GM12878 (cell line): Measurements from ENCODE around the gene IRF8. TPM values are rescaled to one million over a fixed set of nuclear protein-coding genes. Genes with fewer than 3 reads are reported as not detected.

Source experiments
- ATAC-seq: fragments of 200-7000 bp; cut with Tn5 transposase; 3 replicates; pipeline ENCODE4 v1.9.1; 2020; ENCODE audit warnings: mild to moderate bottlenecking, moderate library complexity
- BruUV-seq: library from RNA; stranded (reverse); fragments of 400-500 nt; replicated peaks from 2 replicates; lab custom pipeline; 2021; lab: Mats Ljungman, UMichigan
- CTCF ChIA-PET: fragments of 300-600 bp; sonication (Branson Sonifier 250); formaldehyde crosslinking; extraction: SDS; loops from one replicate; lab custom pipeline; 2021; ENCODE audit warnings: inconsistent platforms; lab: Yijun Ruan, JAX
- POLR2A ChIA-PET: fragments of 350-600 bp; formaldehyde crosslinking; extraction: SDS; loops from one replicate; lab custom pipeline; 2021; ENCODE audit warnings: inconsistent platforms; lab: Charles Lee
- RAD21 ChIA-PET: fragments of 300-600 bp; sonication (Branson Sonifier 250); formaldehyde crosslinking; loops from one replicate; lab custom pipeline; 2023; ENCODE audit warnings: antibody characterized with exemption; ENCODE audit not compliant: unreplicated experiment; lab: Charles Lee
- SMC1A ChIA-PET: fragments of 300-600 bp; sonication (Branson Sonifier 250); formaldehyde crosslinking; loops from one replicate; lab custom pipeline; 2023; ENCODE audit not compliant: unreplicated experiment, uncharacterized antibody; lab: Charles Lee
- DNase-seq: peaks from one replicate; pipeline ENCODE4 v3.0.0-alpha.2; 2011; ENCODE audit warnings: low read depth, low spot score
- FAIRE-seq: peaks from 3 replicates; lab custom pipeline; 2011; peaks lifted over from hg19 to GRCh38; lab: Jason Lieb, UNC
- H2AFZ ChIP-seq: 2 replicates; pipeline ENCODE4 v1.6.0; 2011; ENCODE audit warnings: low read depth, low read length, control low read depth; ENCODE audit not compliant: control insufficient read depth
- H3K27ac ChIP-seq: 2 replicates; pipeline ENCODE4 v1.5.1; 2011; ENCODE audit warnings: control low read depth; ENCODE audit not compliant: control insufficient read depth, insufficient read depth
- H3K27me3 ChIP-seq, 2 experiments: replicated peaks in 1 of 2; 2 replicates each; pipeline versions ENCODE4 v1.6.0 to v1.6.1; 2011; ENCODE audit warnings: low read length in 1 of 2; ENCODE audit not compliant: control insufficient read depth in 2 of 2, insufficient read depth in 2 of 2
- H3K36me3 ChIP-seq, 2 experiments: 2 replicates each; pipeline ENCODE4 v1.5.1; 2011; ENCODE audit warnings: low read length in 1 of 2; ENCODE audit not compliant: control insufficient read depth in 2 of 2, insufficient read depth in 2 of 2
- H3K4me1 ChIP-seq: 2 replicates; pipeline ENCODE4 v1.6.1; 2011; ENCODE audit warnings: mild to moderate bottlenecking, low read length, moderate library complexity, mixed read lengths; ENCODE audit not compliant: control insufficient read depth, insufficient read depth
- H3K4me2 ChIP-seq: 2 replicates; pipeline ENCODE4 v1.6.0; 2011; ENCODE audit warnings: control low read depth; ENCODE audit not compliant: control insufficient read depth, insufficient read depth
- H3K4me3 ChIP-seq: fragments of 200-600 bp; sonication (generic); 2 replicates; pipeline ENCODE4 v1.5.1; 2016
- H3K79me2 ChIP-seq: 2 replicates; pipeline ENCODE4 v1.6.0; 2011; ENCODE audit warnings: low read length; ENCODE audit not compliant: control insufficient read depth, insufficient read depth
- H3K9ac ChIP-seq: 2 replicates; pipeline ENCODE4 v1.8.0; 2011; ENCODE audit warnings: low read length, control low read depth, mixed read lengths; ENCODE audit not compliant: control insufficient read depth, insufficient read depth
- H3K9me3 ChIP-seq: replicated peaks from 3 replicates; pipeline ENCODE4 v1.5.1; 2011; ENCODE audit warnings: mild to moderate bottlenecking, low read length; ENCODE audit not compliant: control insufficient read depth, insufficient read depth
- H4K20me1 ChIP-seq: 2 replicates; pipeline ENCODE4 v1.6.0; 2011; ENCODE audit not compliant: control insufficient read depth, insufficient read depth
- BHLHE40 ChIP-seq, 2 experiments: fragments of 450-650 bp in 1 of 2; IDR thresholded peaks; 2 replicates each; pipeline ENCODE4 v1.6.1; 2011 to 2017; ENCODE audit warnings: low read depth in 2 of 2, borderline replicate concordance in 1 of 2, improper control_type of control experiment in 1 of 2, low read length in 1 of 2, mild to moderate bottlenecking in 1 of 2
- CHD2 ChIP-seq: IDR thresholded peaks from 2 replicates; pipeline ENCODE4 v1.6.1; 2011; ENCODE audit warnings: low read depth, low read length, improper control_type of control experiment, borderline replicate concordance
- DPF2 ChIP-seq: fragments of 450-650 bp; IDR thresholded peaks from 2 replicates; pipeline ENCODE4 v1.6.1; 2017; ENCODE audit warnings: mild to moderate bottlenecking
- HDAC2 ChIP-seq: fragments of 200-600 bp; sonication (generic); IDR thresholded peaks from 2 replicates; pipeline ENCODE4 v1.6.1; 2017
- NBN ChIP-seq: fragments of 450-650 bp; IDR thresholded peaks from 2 replicates; pipeline ENCODE4 v1.6.1; 2016
- NFXL1 ChIP-seq: fragments of 450-650 bp; IDR thresholded peaks from 2 replicates; pipeline ENCODE4 v1.6.1; 2017; ENCODE audit warnings: antibody characterized with exemption, mild to moderate bottlenecking, borderline replicate concordance
- NFYB ChIP-seq: IDR thresholded peaks from 2 replicates; pipeline ENCODE4 v1.6.1; 2011; ENCODE audit warnings: low read depth, mild to moderate bottlenecking, low read length, improper control_type of control experiment, moderate library complexity; ENCODE audit not compliant: insufficient read depth
- RCOR1 ChIP-seq: conservative IDR thresholded peaks from 2 replicates; pipeline ENCODE4 v1.6.1; 2012; ENCODE audit warnings: low read depth, low read length, improper control_type of control experiment
- SIX5 ChIP-seq: IDR thresholded peaks from 2 replicates; pipeline ENCODE4 v1.6.1; 2011; ENCODE audit warnings: mild to moderate bottlenecking, low read depth, low read length, moderate library complexity; ENCODE audit not compliant: severe bottlenecking
- TCF3 ChIP-seq: IDR thresholded peaks from 2 replicates; pipeline ENCODE4 v1.6.1; 2012; ENCODE audit warnings: low read depth, mild to moderate bottlenecking, low read length, borderline replicate concordance; ENCODE audit not compliant: insufficient read depth
- WGBS: methylation state at CpG from one replicate; pipeline ENCODE4 v1.1.6; 2016; ENCODE audit warnings: low lambda C conversion rate; ENCODE audit not compliant: insufficient replicate concordance, insufficient coverage; ENCODE audit errors: missing lambda C conversion rate; 5-methylcytosine and 5-hydroxymethylcytosine counted together
- in situ Hi-C: fragments of 300-500 bp; cut with MboI; formaldehyde crosslinking; loops from 9 replicates; pipeline ENCODE4 v1.14.3; 2018; ENCODE audit warnings: mixed read lengths
- intact Hi-C: fragments of 100-400 bp; cut with micrococcal nuclease; formaldehyde crosslinking; loops from one replicate; pipeline ENCODE4 v1.14.2; 2022; ENCODE audit not compliant: unreplicated experiment
- polyA plus RNA-seq, 11 experiments: library from polyadenylated mRNA; depleted of rRNA in 4 of 11; unstranded in 6 of 11; stranded (reverse) in 5 of 11; fragments of >200 nt; fragmentation: Nextera tagmentation in 4 of 11; fragmentation: Illumina TruSeq in 1 of 11; extraction: Ambion mirVana in 4 of 11; extraction: Trizol in 1 of 11; gene quantifications; 1 replicate in 1 of 11; 2 replicates in 10 of 11; pipeline versions ENCODE4 v1.2.1 to v1.2.3, GENCODE V29; 2011 to 2016; ENCODE audit warnings: inconsistent platforms in 2 of 11, missing spikeins in 2 of 11, low read depth in 1 of 11
- total RNA-seq, 4 experiments: library from RNA; depleted of rRNA in 3 of 4; stranded (reverse); fragments of >200 nt in 3 of 4; fragmentation: Illumina TruSeq in 1 of 4; extraction: Trizol in 1 of 4; gene quantifications; 2 replicates each; pipeline versions ENCODE4 v1.2.1 to v1.2.3, GENCODE V29; 2013 to 2021

The IRF8 gene
- total and polyA plus RNA-seq, 10 of the 15 experiments (the other 5 are each of a cell fraction or from before 2014, with no cell fraction given): 17.1 to 237 (median 172) TPM

DNA sequence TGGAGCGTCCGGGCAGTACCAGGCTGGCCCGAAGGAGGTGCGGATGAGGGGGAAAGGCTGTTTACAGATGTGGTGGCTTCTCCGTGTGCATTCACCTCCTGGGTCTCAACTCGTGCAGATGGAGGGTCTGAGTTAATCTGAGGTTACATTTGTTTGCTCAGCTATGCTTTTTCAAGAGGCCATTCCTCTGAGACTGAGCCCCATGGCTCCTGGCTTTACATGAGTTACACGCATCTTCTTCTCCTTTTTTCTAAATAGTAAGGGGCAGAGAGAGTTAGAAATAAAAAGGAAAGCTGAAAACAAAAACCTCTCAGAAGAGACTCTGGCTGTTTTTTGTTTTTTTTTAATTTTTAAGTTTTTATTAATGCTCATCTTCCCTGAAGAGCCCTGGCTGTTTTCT is 29.0 kb downstream of the IRF8 start (continued):
- TF ChIP-seq BHLHE40 (IDR thresholded peaks at IDR 0.05; ENCODE audit: borderline replicate concordance in 1 of 2, low read depth in 2 of 2, low read length in 1 of 2) (no peak), NBN (no peak), NFYB (no peak), SIX5 (no peak), RCOR1 (no peak), HDAC2 (no peak), NFXL1 (no peak), DPF2 (no peak)

DNA sequence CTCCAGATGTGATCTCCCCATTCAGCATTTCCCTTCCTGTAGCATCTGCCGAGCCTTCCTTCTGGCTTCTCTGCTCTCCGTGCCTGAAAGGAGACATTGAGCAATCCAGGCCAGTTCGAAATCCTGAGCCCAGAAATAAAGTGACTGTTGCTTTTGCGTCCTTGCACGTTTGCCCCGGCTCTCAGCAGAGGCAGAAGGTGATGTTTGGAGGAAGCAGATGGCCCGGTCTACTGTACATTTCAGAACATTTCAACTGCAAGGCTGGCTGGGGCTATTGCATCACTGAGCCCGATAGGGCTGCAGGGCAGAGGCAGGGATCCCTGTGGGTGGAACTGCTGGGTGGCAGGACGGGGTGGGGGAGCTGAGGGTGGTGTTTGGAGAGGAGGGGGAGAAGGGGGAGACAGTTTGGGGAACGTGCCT is 29.4 kb downstream of the IRF8 start:
- in situ Hi-C loops: no loop called here
- H3K9ac ChIP-seq: no peak overlapping the region
- ChIA-PET RAD21 (interaction anchor here (0.8 to 1.2 kb wide), 2 partner anchors 12 to 84 kb away, joined by 3 read pairs; no protein-coding TSS in a partner anchor), SMC1A (interaction anchor here (0.9 to 1.6 kb wide), 3 partner anchors 11 to 26 kb away, joined by 3 to 4 read pairs (median 4); no protein-coding TSS in a partner anchor), CTCF (no interaction called here), POLR2A (interaction anchor here (0.6 to 1.1 kb wide), 2 partner anchors 19 to 1262 kb away, joined by 3 to 6 read pairs; no protein-coding TSS in a partner anchor)
- H3K9me3 ChIP-seq: no peaks in the 10 kb centered on the region
- no TSS peak for BruUV-seq
- no peak overlapping the region for H3K4me3 ChIP-seq
- peak; percentile 26 for ATAC-seq
- no peaks in the 10 kb centered on the region for H3K27me3 ChIP-seq
- 23% methylated on average over 10 of the region's 10 CpGs for WGBS
- H2AFZ ChIP-seq: no peak overlapping the region
- no peak for DNase-seq
- H3K4me1 ChIP-seq: peaks cover 14% of the 10 kb centered on the region
- no peaks in the 10 kb centered on the region for H3K36me3 ChIP-seq
- no peaks in the 10 kb centered on the region for H3K79me2 ChIP-seq
- no peak overlapping the region for H3K4me2 ChIP-seq
- H4K20me1 ChIP-seq: no peaks in the 10 kb centered on the region
- no peak for TF ChIP-seq CHD2
- no peak for TF ChIP-seq TCF3
- TF ChIP-seq NFYB: no peak
- intact Hi-C loops: no loop called here
- no peak overlapping the region for H3K27ac ChIP-seq
- no peak for FAIRE-seq
